HL-60 (cell line): ENCODE data around the gene TEX29.

ENCODE experiments used
- DNase-seq, 2 experiments: peaks; one replicate each; pipeline ENCODE4 v3.0.0-alpha.2; 2010 to 2020; ENCODE audit warnings: low read depth in 1 of 2, low spot score in 1 of 2
- H3K27ac ChIP-seq: fragments of 250-450 bp; sonication (Bioruptor Pico); replicated peaks from 2 replicates; pipeline ENCODE4 v1.5.1; 2020; ENCODE audit warnings: mild to moderate bottlenecking, moderate library complexity
- H3K27me3 ChIP-seq: fragments of 250-450 bp; sonication (Bioruptor Pico); 2 replicates; pipeline ENCODE4 v1.5.1; 2021; ENCODE audit warnings: mild to moderate bottlenecking, moderate library complexity; ENCODE audit not compliant: insufficient read depth, poor library complexity, severe bottlenecking
- H3K4me3 ChIP-seq: replicated peaks from 2 replicates; pipeline ENCODE4 v1.5.1; 2011; ENCODE audit warnings: mild to moderate bottlenecking, control low read depth, low read length; ENCODE audit not compliant: insufficient read depth
- GABPA ChIP-seq: IDR thresholded peaks from 2 replicates; pipeline ENCODE4 v1.6.1; 2012; ENCODE audit warnings: low read depth
- POLR2AphosphoS5 ChIP-seq: IDR thresholded peaks from 2 replicates; pipeline ENCODE4 v1.6.1; 2012; ENCODE audit warnings: low read depth
- SPI1 ChIP-seq: IDR thresholded peaks from 2 replicates; pipeline ENCODE4 v1.6.1; 2012; ENCODE audit warnings: low read depth, mild to moderate bottlenecking, borderline replicate concordance
- TF ChIP-seq, protein P1 (sequence below): IDR thresholded peaks from 2 replicates; pipeline ENCODE4 v1.6.1; 2012; ENCODE audit warnings: low read depth; ENCODE audit not compliant: insufficient replicate concordance
- TF ChIP-seq, protein P2 (sequence below): IDR thresholded peaks from one replicate; pipeline ENCODE4 v1.5.1; 2011; ENCODE audit warnings: low read length, control low read depth, inconsistent platforms; ENCODE audit not compliant: insufficient read depth

Gene TEX29

DNA sequence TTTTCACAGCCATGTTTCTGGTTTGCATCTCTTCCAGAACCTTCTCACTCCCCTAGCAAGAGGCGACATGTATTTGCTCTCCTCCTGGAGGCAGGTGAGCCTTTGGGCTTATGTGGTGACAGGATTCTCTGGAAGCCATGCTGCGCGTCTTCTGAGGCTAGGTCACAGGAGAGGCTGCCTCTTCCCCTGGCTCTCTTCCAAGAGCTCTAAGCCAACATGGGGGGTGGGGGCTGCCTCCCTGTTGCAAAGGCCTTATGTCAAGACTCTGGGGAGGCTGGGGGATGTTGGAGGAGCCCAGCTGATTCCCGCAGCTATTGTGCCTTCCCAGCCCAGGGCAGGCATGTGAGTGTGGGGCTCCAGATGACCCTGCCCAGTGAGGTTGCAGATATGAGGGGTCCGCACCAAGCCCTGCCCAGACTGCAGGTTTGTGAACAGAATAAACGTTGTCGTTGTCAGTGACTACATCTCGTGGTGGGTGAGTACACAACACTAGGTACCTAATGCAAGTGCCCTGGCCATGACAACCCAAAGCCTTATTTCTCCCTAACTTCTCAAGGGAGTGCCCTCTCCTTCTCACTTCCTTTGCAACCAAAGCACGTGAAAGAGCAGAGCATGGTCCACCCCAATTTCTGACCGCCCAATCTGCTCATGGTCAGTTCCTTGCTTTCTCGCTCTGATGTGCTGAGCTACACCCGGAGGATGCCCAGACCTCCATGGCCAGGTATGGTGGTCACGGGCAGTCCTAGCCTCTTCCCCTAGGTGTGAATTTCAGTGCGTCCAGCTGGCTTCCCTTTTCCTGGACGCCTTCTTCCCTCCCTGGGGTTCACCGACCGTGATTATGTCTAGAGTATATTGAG, 44.9 kb downstream of the TEX29 start:
- TF ChIP-seq, protein P1, sequence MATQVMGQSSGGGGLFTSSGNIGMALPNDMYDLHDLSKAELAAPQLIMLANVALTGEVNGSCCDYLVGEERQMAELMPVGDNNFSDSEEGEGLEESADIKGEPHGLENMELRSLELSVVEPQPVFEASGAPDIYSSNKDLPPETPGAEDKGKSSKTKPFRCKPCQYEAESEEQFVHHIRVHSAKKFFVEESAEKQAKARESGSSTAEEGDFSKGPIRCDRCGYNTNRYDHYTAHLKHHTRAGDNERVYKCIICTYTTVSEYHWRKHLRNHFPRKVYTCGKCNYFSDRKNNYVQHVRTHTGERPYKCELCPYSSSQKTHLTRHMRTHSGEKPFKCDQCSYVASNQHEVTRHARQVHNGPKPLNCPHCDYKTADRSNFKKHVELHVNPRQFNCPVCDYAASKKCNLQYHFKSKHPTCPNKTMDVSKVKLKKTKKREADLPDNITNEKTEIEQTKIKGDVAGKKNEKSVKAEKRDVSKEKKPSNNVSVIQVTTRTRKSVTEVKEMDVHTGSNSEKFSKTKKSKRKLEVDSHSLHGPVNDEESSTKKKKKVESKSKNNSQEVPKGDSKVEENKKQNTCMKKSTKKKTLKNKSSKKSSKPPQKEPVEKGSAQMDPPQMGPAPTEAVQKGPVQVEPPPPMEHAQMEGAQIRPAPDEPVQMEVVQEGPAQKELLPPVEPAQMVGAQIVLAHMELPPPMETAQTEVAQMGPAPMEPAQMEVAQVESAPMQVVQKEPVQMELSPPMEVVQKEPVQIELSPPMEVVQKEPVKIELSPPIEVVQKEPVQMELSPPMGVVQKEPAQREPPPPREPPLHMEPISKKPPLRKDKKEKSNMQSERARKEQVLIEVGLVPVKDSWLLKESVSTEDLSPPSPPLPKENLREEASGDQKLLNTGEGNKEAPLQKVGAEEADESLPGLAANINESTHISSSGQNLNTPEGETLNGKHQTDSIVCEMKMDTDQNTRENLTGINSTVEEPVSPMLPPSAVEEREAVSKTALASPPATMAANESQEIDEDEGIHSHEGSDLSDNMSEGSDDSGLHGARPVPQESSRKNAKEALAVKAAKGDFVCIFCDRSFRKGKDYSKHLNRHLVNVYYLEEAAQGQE: no peak
- TF ChIP-seq GABPA (no peak), POLR2AphosphoS5 (no peak), SPI1 (no peak)
- TF ChIP-seq, protein P2, sequence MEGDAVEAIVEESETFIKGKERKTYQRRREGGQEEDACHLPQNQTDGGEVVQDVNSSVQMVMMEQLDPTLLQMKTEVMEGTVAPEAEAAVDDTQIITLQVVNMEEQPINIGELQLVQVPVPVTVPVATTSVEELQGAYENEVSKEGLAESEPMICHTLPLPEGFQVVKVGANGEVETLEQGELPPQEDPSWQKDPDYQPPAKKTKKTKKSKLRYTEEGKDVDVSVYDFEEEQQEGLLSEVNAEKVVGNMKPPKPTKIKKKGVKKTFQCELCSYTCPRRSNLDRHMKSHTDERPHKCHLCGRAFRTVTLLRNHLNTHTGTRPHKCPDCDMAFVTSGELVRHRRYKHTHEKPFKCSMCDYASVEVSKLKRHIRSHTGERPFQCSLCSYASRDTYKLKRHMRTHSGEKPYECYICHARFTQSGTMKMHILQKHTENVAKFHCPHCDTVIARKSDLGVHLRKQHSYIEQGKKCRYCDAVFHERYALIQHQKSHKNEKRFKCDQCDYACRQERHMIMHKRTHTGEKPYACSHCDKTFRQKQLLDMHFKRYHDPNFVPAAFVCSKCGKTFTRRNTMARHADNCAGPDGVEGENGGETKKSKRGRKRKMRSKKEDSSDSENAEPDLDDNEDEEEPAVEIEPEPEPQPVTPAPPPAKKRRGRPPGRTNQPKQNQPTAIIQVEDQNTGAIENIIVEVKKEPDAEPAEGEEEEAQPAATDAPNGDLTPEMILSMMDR: no peak
- no peak for DNase-seq
- Histone ChIP-seq H3K27ac (no peak overlapping the region), H3K27me3 (peaks cover 3% of the 10 kb centered on the region), H3K4me3 (no peak overlapping the region)

DNA sequence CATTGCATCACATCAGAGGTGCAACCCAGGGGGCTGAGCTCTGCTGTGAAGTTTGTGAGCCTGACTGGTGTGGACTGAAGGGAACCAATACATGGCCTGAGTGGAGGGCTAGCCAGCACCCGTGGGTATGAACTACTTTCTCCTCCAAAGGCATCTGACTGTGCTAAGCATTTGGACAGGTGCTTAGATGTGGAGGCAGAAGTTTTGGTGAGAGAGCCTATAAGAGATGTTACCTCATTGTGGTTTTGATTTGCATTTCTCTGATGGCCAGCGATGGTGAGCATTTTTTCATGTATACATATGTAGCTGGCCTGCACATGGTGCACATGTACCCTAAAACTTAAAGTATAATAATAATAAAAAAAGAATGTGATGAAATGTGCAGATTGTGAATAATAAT, 46.9 kb downstream of the TEX29 start:
- TF ChIP-seq, protein P1: no peak
- TF ChIP-seq GABPA: no peak
- no peak for TF ChIP-seq POLR2AphosphoS5
- TF ChIP-seq, protein P2: no peak
- TF ChIP-seq SPI1: no peak
- peaks cover 3% of the 10 kb centered on the region for H3K27me3 ChIP-seq
- DNase-seq: no peak

DNA sequence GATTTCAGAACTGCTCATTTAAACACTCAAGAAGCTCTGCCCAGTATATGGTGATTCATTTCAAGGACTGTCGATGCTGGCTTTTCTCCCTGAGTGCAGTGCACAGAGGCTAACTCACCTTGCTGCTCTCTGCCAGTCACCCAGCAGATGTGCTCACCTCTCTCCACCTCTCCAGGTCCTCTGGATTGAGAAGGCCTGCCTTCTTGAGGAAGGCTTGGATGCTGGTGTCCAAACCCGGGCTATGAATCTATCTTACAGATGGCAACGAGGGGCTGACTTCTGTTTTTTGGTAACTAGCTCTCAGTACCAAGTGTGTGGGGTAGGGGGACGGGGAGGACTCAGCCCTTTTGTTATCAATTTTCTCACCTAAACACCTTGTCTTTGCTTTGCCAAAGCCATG, 47.6 kb downstream of the TEX29 start:
- Histone ChIP-seq H3K4me3 (no peak overlapping the region), H3K27me3 (peaks cover 3% of the 10 kb centered on the region), H3K27ac (no peak overlapping the region)
- DNase-seq: no peak
- TF ChIP-seq, protein P1: no peak

More for the DNA sequence above, 46.9 kb downstream of the TEX29 start:
- H3K27ac ChIP-seq: no peak overlapping the region
- H3K4me3 ChIP-seq: no peak overlapping the region
